ENCODE results near the gene VRK1.

GRCh38 chr14:96863986-96864330 lies 66.8 kb downstream of the VRK1 start:
- TF ChIP-seq EZH2 (IDR thresholded peaks at IDR 0.05) (no peak), POLR2AphosphoS5 (IDR thresholded peaks at IDR 0.05; ENCODE audit: borderline replicate concordance, low read depth, low read length) (no peak), FOXP2 (optimal IDR thresholded peaks at IDR 0.05; ENCODE audit: control extremely low read depth, extremely low read length, insufficient read depth) (no peak)

All from SK-N-MC (cell line).